SKM-1 treated with dmso at 0.1 percent for 144 hours (cell line): Measurements from ENCODE around the gene OR10A6.

Source experiments
- DNase-seq: peaks from one replicate; lab custom pipeline; 2025; ENCODE audit not compliant: unreplicated experiment; lab: John Stamatoyannopoulos, UW

The OR10A6 gene

DNA sequence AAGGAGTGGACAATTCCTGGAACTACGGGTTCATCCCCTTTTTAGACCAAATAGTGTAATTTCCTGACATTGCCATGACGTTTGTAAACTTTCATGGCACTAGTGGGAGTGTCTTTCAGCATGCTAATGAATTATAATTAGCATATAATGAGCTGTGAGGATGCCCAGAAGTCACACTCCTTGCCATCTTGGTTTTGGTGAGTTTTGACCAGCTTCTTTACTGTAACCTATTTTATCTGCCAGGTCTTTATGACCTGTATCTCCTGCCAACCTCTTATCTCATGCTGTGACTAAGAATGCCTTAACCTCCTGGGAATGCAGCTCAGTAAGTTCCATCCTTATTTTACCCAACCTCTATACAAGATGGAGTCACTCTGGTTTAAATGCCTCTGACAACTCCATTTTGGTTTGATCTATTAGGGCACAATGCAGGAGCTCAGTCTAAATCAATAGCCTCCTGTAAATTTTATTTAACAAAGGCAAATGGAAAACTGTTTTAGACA lies 20.7 kb downstream of the OR10A6 start:
- no peak for DNase-seq

DNA sequence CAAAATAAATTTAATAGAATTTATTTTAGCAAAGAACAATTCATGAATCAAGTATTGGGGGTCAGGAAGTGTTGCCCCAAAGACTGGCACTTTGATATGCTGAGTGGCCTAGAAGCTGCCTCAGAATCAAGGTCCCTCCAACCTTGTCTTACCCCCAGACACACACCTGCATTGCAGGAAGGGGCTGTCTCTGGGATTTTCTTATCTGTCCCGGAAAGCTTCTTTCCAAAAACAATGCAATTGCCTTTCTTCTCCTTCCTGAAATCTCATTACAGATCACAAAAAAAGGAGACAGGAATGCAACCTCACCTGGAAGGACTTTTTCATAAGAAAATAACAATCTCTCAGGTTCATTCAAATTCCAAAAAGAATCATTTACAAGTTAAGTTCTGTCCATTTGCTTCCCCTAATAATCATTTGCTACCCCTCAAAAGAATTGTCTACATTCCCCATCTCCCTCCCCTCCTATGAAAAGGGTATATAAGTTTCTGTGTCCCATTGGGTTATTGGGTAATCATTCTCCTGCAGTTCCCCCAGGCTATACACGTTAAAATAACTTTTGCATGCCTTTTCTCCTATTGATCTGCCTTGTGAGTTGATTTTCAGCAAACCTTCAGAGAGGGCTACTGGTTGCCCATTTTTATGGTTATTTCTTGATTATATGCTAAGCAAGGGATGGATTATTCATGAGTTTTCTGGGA lies 21.3 kb downstream of the OR10A6 start:
- DNase-seq, result no peak

DNA sequence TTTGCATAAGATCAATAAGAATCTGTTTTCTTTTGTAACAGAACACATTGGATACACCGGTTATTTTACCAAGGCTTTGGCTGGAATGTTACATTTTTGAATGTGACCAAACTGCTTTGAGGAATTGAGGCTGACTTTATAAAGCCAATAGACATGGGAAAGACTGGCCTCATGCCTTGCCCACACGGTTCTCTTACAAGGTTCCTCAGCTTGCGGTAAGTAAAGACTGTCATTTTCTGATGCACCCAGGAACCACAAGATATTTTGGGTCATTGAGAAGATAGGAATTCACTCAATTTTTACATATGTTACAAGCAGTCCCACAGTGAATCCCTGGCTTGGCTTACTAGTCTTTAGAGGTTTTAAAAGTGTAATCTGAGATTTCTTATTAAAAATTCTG lies 23.9 kb downstream of the OR10A6 start:
- DNase-seq, result no peak

DNA sequence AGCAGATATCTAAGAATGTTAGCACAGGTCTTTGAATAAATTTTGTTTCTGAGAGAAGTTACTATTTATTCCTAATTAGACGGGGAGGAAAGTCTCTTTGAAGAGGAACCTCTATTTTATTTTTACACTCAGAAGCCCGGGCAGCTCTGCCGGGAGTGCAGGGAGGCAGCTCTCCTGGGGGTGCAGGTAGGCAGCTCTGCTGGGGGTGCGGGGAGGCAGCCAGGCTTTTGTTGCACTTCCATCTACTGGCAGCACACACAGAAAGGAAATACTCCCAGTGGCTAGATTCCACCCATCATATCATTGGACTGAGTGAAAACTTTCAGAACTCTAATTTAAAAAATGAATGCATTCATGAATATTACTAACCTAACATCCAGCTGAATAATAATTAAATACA lies 24.6 kb downstream of the OR10A6 start:
- DNase-seq, result no peak

DNA sequence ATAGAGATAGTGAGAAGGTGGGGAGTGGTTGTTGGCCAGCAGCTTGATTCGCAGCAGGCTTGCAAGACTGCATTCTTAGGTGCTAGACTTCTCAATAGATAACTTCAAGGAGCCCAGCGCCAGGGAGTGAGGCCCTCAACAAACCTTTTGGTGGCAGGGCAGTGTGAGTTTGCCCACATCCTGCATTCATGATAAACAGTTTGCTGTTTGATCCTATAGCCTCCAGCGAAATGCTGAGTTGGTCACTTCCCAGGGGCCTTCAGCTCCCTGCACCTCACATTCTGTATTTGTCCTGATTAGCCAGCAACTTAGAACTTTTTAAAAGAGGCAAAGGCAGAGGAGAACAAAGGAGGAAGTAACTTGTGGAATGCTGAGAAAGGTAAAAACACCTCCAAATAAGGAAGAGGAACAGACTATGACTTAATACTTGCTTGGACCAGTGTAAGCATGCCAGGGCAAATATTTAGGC lies 25.1 kb downstream of the OR10A6 start:
- no peak for DNase-seq

DNA sequence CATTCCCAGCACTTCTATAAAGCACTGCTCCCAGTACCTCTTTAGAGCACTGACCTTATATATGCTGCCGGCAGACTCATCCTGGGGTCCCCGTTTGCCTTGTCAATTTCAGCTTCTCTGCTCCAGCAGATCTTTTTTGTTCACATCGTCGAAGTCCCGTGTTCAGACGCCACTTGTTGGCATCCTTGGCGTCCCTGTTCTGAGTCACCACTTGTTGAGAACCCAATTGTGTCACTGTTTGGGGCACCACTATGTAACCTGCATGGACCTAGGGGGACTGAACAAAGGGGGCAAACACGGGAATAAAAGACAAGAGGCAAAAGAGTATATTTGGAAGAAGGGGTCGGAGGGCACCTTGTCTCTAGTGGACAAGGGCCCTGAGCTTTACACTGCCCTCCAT lies 25.5 kb downstream of the OR10A6 start:
- DNase-seq, result no peak

DNA sequence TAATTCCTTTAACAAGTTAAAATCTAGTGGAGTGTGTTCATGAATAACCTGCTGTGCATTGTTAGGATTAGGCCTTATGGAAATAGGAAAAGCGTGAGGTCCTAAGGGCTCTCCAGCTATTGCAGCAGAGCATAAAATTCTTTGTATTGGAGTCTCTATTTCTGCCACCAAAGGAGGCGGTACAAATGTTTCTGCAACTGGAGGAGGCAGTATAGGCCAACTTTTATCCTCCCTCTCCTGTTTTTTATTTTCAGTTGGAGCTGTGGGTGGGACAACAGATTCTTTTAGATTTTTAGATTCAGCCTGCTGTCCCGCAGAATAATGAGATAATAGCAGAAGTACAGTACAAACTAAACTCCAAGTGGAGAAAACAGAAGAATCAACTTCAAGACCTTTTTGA lies 26.2 kb downstream of the OR10A6 start:
- no peak for DNase-seq

DNA sequence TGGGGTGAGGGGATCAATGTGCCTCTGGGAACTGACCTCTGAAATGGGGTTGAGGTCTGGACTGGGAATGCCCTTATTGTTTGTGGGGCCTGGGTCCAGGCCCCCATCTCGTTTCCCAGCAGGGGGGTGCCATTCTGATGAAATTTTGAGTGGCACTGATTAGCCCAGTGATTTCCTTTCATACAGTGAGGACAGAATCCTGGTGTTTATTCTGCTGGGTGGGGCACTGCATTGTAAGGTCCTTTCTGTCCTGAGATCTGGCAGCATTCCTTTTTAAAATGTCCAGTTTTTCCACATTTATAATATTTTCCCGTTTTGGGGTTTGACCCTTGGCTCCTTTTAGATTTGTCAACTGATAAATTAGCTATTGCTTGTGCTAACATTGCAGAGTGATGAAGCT lies 27.1 kb downstream of the OR10A6 start:
- no peak for DNase-seq

DNA sequence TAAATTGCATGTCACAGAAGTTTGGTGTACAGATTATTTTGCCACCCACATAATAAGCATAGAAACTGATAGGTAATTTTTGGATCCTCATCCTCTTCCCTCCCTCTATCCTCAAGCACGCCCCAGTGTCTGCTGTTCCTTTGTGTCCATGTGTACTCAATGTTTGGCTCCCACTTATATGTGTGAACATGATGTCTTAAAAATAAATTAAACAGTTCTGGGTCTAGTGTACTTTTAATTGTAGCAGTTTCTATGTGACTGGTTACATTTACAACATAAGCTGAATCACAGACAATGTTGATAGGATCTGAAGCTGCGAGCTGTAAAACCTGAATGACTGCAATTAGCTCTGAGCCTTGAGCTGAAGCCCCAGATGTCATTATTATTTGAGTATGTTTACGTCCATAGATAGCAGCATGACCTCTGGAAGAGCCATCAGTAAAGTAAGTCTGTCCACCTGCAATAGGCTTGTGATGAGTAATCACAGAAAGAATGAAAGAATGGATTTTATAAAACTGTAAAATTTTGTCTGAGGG lies 29.7 kb downstream of the OR10A6 start:
- no peak for DNase-seq

DNA sequence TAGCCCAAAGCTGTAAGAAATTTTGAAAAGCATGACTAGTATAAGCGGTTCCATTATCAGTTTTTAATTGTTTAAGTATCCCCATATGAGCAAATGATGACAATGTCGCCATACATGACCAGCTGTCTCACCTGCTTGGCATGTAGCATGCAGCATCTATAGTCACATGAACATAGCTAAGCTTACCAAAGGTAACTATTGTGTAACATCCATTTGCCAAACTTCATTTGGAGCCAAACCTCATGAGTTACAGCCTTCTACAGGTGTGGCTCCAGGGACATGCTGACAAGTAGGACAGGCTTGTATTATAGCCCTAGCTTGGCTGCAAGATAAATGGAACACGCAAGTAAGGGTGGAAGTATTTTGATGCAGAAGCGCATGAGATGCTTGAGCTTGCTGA lies 30.4 kb downstream of the OR10A6 start:
- DNase-seq, result no peak

DNA sequence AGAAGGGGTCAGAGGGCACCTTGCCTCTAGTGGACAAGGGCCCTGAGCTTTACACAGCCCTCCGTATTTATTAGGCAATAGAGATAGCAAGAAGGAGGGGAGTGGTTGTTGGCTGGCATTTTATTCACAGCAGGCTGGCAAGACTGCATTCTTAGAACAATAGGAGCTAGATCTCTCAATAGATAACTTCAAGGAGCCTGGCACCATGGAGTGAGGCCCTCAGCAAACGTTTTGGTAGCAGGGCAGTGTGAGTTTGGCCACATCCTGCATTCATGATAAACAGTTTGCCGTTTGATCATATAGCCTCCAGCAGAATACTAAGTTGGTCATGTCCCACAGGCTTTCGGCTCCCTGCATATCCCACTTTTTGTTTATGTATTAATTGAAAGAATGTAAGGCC lies 31.6 kb downstream of the OR10A6 start:
- DNase-seq, result no peak

DNA sequence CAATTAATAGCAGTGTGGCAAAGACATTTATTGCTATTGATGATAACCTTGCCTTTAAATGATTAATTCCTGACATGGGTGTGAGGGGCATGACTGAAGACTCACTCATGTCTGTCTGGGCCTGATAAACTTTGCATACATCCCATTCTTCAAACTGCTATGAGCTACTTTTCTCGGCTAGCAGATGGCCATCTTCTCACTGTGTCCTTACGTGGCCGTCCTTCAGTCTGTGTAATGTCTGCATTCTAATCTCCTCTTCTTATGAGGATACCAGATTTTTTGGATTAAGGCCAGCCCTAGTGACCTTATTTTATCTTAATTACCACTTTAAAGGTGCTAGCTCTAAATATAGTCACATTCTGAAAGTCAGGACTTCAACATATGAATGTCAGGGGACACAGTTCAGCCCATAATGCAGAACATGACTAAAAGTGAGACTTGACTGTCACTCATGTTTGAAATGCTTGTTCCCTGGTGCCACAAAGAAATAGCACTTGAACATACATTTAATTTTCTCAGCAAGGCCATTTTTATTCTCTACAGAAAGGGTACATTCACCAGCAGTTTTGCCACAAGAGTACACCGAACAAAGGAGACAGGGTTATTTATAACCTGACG lies 32.3 kb downstream of the OR10A6 start:
- no peak for DNase-seq

DNA sequence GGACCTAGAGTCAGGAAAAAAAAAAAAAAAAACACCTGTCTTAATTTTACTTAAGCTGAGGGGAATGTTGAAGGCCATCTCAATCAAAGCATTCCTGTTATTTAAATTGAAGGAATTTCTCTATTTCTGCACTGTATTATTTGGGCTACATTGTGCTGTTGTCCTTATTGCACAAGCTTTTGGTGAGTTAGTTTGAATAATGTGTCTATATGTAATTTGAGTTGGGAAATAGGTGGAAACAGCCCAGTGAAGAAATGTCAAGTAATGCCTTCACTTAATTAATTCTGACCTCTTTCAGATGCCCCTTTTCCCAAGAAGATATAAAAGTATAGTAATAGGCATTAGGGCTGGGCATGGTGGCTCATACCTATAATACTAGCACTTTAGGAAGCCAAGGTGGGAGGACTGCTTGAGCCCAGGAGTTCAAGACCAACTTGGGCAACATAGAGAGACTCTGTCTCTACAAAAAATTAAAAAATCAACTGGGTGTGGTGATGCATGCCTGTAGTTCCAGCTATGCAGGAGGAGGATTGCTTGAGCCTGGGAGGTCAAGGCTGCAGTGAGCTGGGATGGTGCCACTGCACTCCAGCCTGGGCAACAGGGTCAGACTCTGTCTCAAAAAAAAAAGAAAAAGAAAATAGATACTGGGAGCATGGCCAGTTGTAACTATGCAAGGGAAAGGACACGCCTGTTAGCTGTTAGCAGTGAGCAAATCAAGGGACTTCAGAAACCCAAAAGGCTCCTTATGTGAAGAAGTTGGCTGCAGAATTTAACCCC lies 34.9 kb downstream of the OR10A6 start:
- DNase-seq, result no peak

DNA sequence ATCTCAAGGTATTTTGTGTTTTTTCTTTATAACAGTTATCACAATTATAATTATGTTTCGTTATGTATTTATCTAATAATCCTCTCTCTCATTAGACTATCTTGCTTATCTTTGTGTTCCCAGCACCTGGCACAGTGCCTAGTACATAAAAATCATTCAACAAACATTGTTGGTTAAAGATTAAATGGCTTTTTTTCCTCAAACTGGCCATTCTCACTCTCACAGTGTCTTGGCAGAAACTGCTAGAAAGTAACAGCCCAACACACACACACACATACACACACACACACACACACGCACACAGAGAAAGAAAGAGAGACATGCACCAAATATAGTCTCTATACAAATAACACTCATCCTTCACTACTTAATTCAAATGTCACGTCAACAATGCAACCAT lies 36.8 kb downstream of the OR10A6 start:
- no peak for DNase-seq

DNA sequence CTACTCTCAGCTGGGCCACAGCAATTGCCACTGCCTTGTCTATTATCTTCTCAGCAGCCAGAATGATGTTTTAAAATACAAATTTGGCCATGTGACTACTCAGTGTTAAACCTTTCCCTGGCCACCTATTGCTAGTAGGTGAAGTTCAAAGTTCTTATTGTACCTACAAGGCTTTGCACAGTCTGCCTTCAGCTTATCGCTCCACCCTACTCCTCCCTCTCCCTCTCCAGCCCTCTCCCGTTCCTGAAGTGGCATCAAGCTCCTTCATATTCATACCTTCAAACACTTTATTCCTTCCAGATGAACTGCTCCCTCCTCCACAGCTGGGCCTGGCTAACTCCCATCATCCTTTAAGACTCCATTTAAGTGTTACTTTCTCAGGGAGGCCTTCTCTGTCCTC lies 37.3 kb downstream of the OR10A6 start:
- DNase-seq, result no peak

DNA sequence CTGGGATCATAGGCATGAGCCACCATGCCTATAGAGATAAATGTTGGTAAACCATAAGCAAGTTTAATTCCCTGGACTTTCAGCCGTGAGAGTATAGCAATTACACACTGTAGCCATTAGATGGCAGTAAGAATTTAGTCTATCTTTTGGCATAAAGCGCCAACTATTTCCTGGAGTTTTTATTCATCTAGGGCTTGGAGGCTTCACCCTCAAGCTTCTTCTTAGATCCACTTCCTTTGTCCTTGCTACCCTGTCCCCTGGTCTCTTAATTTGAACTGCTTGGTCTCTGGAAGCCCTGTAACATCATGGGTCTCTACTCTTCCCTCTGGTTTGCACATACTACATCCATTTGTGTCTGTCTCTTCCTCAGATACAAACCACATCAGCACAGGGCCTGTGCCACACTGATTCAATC lies 38.2 kb downstream of the OR10A6 start:
- DNase-seq, result peak; percentile 42

DNA sequence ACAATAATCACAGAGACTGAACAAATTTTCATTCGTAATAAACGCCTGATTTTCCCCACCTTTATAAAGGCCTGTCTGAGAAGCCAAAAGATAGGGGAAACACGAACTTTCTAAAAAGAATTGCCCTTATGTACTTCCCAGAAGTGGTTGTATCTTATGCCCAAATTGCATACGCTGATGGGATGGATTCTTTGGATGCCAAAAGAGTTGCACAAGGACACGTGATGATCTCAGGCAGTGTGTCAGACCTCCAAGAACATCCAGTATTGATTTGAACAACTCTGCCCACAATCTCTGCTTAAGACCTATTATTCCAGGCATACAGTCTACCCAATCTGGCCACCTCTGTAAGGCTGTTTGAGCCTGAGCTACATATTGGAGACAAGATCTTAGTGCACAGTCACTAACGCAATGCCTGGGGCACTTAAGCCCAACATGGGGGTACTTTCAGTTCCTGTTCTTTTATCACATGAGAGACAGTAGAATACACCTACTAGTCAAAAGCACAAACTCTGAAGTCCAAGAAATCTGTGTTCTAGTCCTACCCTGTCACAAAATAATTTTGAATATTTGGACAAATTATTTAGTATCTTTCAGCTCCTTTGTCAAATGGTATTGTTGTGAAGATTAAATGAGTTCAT lies 38.9 kb downstream of the OR10A6 start:
- peak; percentile 10 for DNase-seq

DNA sequence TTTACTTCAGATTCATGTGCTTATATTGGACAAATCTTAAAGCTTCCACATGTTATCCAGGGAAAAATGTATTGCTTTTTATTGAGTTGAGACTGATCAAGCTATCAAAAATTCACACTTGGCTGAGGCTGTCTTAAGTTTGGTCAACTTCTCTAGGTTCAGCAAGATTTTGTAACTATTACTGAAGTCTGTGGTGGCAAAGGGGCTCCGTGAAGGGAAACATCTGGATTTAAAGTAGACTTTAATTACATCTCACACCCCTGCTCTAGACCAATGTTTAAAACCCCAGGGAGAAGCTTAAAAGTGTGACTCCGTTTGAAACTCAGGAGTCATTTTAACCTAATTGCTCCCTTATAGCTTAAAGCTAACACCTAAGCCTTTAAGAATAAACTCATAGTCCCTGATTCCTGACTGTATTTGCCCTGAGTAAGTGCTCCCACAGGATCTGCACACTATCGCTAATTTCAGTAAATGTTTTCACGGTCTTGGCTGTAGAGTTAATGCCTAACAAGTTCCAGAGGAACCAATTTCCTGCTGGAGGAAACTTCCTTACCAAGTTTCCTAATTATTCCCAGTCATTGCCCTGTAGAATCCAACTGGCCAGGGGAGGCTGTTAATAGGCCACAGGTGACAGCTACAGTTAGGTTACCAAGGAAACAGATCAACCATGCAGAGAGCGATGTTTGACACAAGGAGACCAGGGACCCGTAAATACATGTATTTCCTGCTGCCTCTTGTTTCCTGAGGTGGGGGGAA lies 40.5 kb downstream of the OR10A6 start:
- DNase-seq, result no peak

DNA sequence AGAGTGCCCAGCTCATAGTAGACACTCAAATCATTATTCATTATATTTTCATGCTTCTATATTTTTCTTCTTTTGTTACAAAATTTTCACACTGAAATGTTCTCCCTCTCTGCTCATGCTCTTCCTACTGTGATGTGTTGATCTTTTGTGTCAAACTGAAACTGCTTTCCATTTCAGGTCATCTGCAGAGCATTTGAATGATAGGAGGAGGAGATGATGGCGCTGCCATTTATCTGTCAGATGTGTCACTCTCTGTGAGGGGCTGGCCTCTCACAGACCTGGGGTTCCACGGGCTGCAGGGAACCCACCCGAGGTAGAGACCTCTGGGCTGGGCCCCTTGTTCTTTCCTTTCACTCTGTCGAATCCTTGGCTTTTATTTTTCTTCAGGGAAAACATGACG lies 41.1 kb downstream of the OR10A6 start:
- DNase-seq, result no peak

DNA sequence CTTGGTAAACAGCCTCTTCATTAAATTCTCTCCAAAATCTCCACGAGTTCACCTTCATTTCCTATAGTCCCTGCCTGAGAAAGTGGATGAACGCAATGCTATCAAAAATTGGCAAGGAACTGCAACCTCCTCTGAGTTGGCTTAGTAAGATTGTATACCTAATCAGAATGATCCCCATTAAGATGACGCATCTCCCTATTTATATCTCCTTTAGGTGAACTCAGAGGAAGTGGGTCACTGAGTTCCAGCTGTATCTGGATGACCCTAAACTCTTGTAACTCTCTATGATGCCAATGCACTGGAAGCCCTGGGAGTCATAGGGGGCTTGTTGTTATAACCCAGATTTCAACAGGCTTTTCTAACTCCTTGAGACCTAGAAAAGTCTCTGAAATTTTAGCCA lies 48.2 kb downstream of the OR10A6 start:
- DNase-seq, result no peak
